Ecto neural progenitor cell (in vitro differentiated cells): Measurements from ENCODE around the gene TRAF3IP3.
A peak's percentile ranks its signal among the peaks of the same experiment; 100 is the strongest.
"Not testable (repeated sequence)": the region's sequence is repeated elsewhere in the genome, so short reads cannot be mapped to it uniquely, and the experiment has no call there.

Experiments
- DNase-seq: peaks from one replicate; pipeline ENCODE4 v3.0.0-alpha.2; 2018; ENCODE audit warnings: low spot score

The TRAF3IP3 gene

GRCh38 chr1:209769171-209769904 is 13.5 kb downstream of the TRAF3IP3 start:
- DNase-seq, result no peak

GRCh38 chr1:209769971-209770370 is 14.1 kb downstream of the TRAF3IP3 start:
- DNase-seq, result no peak

- DNase-seq, result no peak
Observed at GRCh38 chr1:209770636-209771415, 15.0 kb downstream of the TRAF3IP3 start.

- DNase-seq, result no peak
Observed at GRCh38 chr1:209772126-209772525, 16.3 kb downstream of the TRAF3IP3 start.

GRCh38 chr1:209774592-209774991 is 18.7 kb downstream of the TRAF3IP3 start:
- DNase-seq, result no peak

GRCh38 chr1:209775678-209776077 is 19.8 kb downstream of the TRAF3IP3 start:
- no peak for DNase-seq

GRCh38 chr1:209777587-209777986 is 21.7 kb downstream of the TRAF3IP3 start:
- no peak for DNase-seq

GRCh38 chr1:209778102-209778501 is 22.2 kb downstream of the TRAF3IP3 start:
- no peak for DNase-seq

- DNase-seq, result no peak
Observed at GRCh38 chr1:209780268-209780667, 24.4 kb downstream of the TRAF3IP3 start.

GRCh38 chr1:209783386-209783785 is 27.5 kb downstream of the TRAF3IP3 start:
- no peak for DNase-seq

GRCh38 chr1:209784265-209785169 is 28.7 kb downstream of the TRAF3IP3 start, which contains the start of gene C1orf74:
Gene C1orf74, minus strand, starts transcription at chr1:209784559. Its CDS starts 925 bp downstream, at chr1:209783634.
- DNase-seq, result peak; percentile 99

- DNase-seq, result no peak
Observed at GRCh38 chr1:209785592-209785991, 29.7 kb downstream of the TRAF3IP3 start.

GRCh38 chr1:209786146-209786545 is 30.3 kb downstream of the TRAF3IP3 start:
- DNase-seq, result no peak

GRCh38 chr1:209787551-209787950 is 31.7 kb downstream of the TRAF3IP3 start:
- DNase-seq, result no peak

GRCh38 chr1:209789245-209789644 is 33.4 kb downstream of the TRAF3IP3 start:
- no peak for DNase-seq

- no peak for DNase-seq
Observed at GRCh38 chr1:209790286-209791193, 34.7 kb downstream of the TRAF3IP3 start.

- DNase-seq, result no peak
Observed at GRCh38 chr1:209791920-209792319, 36.1 kb downstream of the TRAF3IP3 start.

GRCh38 chr1:209793711-209794110 is 37.9 kb downstream of the TRAF3IP3 start:
- not testable (repeated sequence) for DNase-seq

- DNase-seq, result no peak
Observed at GRCh38 chr1:209797978-209798639, 42.3 kb downstream of the TRAF3IP3 start.

GRCh38 chr1:209800984-209801834 is 45.4 kb downstream of the TRAF3IP3 start:
- DNase-seq, result no peak
